Endodermal cell (in vitro differentiated cells): Measurements from ENCODE around the gene U2AF1L4. TPM values are rescaled to one million over a fixed set of nuclear protein-coding genes. Genes with fewer than 3 reads are reported as not detected.

Source experiments
- DNase-seq: peaks from one replicate; pipeline ENCODE4 v3.0.0-alpha.2; 2017
- H3K27ac ChIP-seq: 2 replicates; pipeline ENCODE4 v1.5.1; 2013; ENCODE audit warnings: mild to moderate bottlenecking, low read depth, low read length, moderate library complexity
- H3K27me3 ChIP-seq: 2 replicates; pipeline ENCODE4 v1.6.1; 2013; ENCODE audit warnings: mild to moderate bottlenecking, low read length, moderate library complexity; ENCODE audit not compliant: insufficient read depth, control insufficient read depth, poor library complexity, severe bottlenecking
- H3K36me3 ChIP-seq: 2 replicates; pipeline ENCODE4 v1.7.0; 2013; ENCODE audit warnings: mild to moderate bottlenecking, low read length, moderate library complexity; ENCODE audit not compliant: control insufficient read depth, insufficient read depth
- H3K4me1 ChIP-seq: one replicate; pipeline ENCODE4 v1.7.0; 2013; ENCODE audit warnings: low read length; ENCODE audit not compliant: control insufficient read depth, insufficient read depth
- H3K4me3 ChIP-seq: 2 replicates; pipeline ENCODE4 v1.5.1; 2013; ENCODE audit warnings: mild to moderate bottlenecking, low read length, moderate library complexity
- H3K9ac ChIP-seq: 2 replicates; pipeline ENCODE4 v1.6.1; 2013; ENCODE audit warnings: mild to moderate bottlenecking, low read length, moderate library complexity; ENCODE audit not compliant: poor library complexity, severe bottlenecking; ENCODE audit errors: extremely low read depth
- H3K9me3 ChIP-seq: 2 replicates; pipeline ENCODE4 v1.6.1; 2013; ENCODE audit warnings: mild to moderate bottlenecking, low read length, moderate library complexity; ENCODE audit not compliant: control insufficient read depth
- H3K27ac Mint-ChIP-seq: 2 replicates; pipeline ENCODE4 v1.8.0; 2020; ENCODE audit warnings: mixed read lengths
- H3K27me3 Mint-ChIP-seq: 2 replicates; pipeline ENCODE4 v1.8.0; 2021; ENCODE audit warnings: mild to moderate bottlenecking, mixed read lengths; ENCODE audit not compliant: insufficient read depth
- H3K36me3 Mint-ChIP-seq: 2 replicates; pipeline ENCODE4 v1.8.0; 2020; ENCODE audit warnings: low read depth, mixed read lengths
- H3K4me1 Mint-ChIP-seq: 2 replicates; pipeline ENCODE4 v1.8.0; 2020; ENCODE audit warnings: mixed read lengths
- H3K4me3 Mint-ChIP-seq: 2 replicates; pipeline ENCODE4 v1.8.0; 2020; ENCODE audit warnings: mild to moderate bottlenecking, moderate library complexity, mixed read lengths
- H3K9me3 Mint-ChIP-seq: 2 replicates; pipeline ENCODE4 v1.8.0; 2020; ENCODE audit warnings: mild to moderate bottlenecking, mixed read lengths
- WGBS, 2 experiments: methylation state at CpG; one replicate each; pipeline versions ENCODE4 v1.1.5 to v1.1.7; 2013; ENCODE audit warnings: missing lambda C conversion rate in 2 of 2, mixed read lengths in 1 of 2; ENCODE audit not compliant: insufficient coverage in 1 of 2, insufficient read length in 1 of 2; 5-methylcytosine and 5-hydroxymethylcytosine counted together
- total RNA-seq, 2 donors: library from RNA; stranded (reverse); fragmentation: NEBNext Ultra II Directional in 1 of 2; extraction: Animal tissue kit (Norgen Biotek cat#: 25700) in 1 of 2; gene quantifications; 2 replicates in 1 of 2; 3 replicates in 1 of 2; pipeline ENCODE4 v1.2.1, GENCODE V29; 2021
- TF ChIP-seq, protein P1 (sequence below): fragments of 200-600 bp; sonication (generic); conservative IDR thresholded peaks from 2 replicates; pipeline ENCODE4 v1.5.0; 2021; ENCODE audit warnings: antibody characterized with exemption, mild to moderate bottlenecking

U2AF1L4 gene
- total RNA-seq, 2 donors from 2014 or later: 17.3 to 23.2 TPM

GRCh38 chr19:35746087-35746462 lies 857 bp upstream of the U2AF1L4 start:
- no peak overlapping the region for H3K27ac ChIP-seq
- no peaks in the 10 kb centered on the region for H3K27me3 ChIP-seq
- H3K4me3 ChIP-seq: peak overlapping the region; percentile 98
- Mint-ChIP-seq H3K9me3 (no peaks in the 10 kb centered on the region), H3K27me3 (no peaks in the 10 kb centered on the region), H3K27ac (peak overlapping the region; percentile 100), H3K4me1 (peaks cover 10% of the 10 kb centered on the region), H3K4me3 (peak overlapping the region; percentile 82), H3K36me3 (peaks cover 9% of the 10 kb centered on the region)
- DNase-seq: no peak
- no peaks in the 10 kb centered on the region for H3K4me1 ChIP-seq
- H3K36me3 ChIP-seq: peaks cover 3% of the 10 kb centered on the region
- 4 to 24% methylated on average over 3 to 4 of the region's 4 CpGs for WGBS, 2 experiments
- H3K9me3 ChIP-seq: no peaks in the 10 kb centered on the region
- TF ChIP-seq, protein P1, sequence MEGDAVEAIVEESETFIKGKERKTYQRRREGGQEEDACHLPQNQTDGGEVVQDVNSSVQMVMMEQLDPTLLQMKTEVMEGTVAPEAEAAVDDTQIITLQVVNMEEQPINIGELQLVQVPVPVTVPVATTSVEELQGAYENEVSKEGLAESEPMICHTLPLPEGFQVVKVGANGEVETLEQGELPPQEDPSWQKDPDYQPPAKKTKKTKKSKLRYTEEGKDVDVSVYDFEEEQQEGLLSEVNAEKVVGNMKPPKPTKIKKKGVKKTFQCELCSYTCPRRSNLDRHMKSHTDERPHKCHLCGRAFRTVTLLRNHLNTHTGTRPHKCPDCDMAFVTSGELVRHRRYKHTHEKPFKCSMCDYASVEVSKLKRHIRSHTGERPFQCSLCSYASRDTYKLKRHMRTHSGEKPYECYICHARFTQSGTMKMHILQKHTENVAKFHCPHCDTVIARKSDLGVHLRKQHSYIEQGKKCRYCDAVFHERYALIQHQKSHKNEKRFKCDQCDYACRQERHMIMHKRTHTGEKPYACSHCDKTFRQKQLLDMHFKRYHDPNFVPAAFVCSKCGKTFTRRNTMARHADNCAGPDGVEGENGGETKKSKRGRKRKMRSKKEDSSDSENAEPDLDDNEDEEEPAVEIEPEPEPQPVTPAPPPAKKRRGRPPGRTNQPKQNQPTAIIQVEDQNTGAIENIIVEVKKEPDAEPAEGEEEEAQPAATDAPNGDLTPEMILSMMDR: no peak
- H3K9ac ChIP-seq: peak overlapping the region; percentile 99

- WGBS, 2 experiments: 6 to 10% methylated on average over 30 to 41 of the region's 41 CpGs
Measured at GRCh38 chr19:35744430-35745327, 539 bp downstream of the U2AF1L4 start.

GRCh38 chr19:35743640-35744429 lies 1.4 kb downstream of the U2AF1L4 start:
- Mint-ChIP-seq H3K4me1 (peaks cover 7% of the 10 kb centered on the region), H3K27me3 (no peaks in the 10 kb centered on the region), H3K27ac (peak overlapping the region; percentile 100), H3K4me3 (peak overlapping the region; percentile 82), H3K9me3 (no peaks in the 10 kb centered on the region), H3K36me3 (peaks cover 9% of the 10 kb centered on the region)
- no peak overlapping the region for H3K9ac ChIP-seq
- peaks cover 9% of the 10 kb centered on the region for H3K36me3 ChIP-seq
- peak overlapping the region; percentile 98 for H3K4me3 ChIP-seq
- DNase-seq: no peak
- TF ChIP-seq, protein P1: no peak
- H3K27me3 ChIP-seq: no peaks in the 10 kb centered on the region
- 93% methylated on average over 16 to 19 of the region's 19 CpGs for whole genome bisulfite sequencing, 2 experiments
- no peaks in the 10 kb centered on the region for H3K4me1 ChIP-seq
- H3K27ac ChIP-seq: no peak overlapping the region
- no peaks in the 10 kb centered on the region for H3K9me3 ChIP-seq

More at GRCh38 chr19:35744430-35745327, 539 bp downstream of the U2AF1L4 start:
- Mint-ChIP-seq H3K27ac (peak overlapping the region; percentile 100), H3K27me3 (no peaks in the 10 kb centered on the region), H3K36me3 (peaks cover 9% of the 10 kb centered on the region), H3K9me3 (no peaks in the 10 kb centered on the region), H3K4me3 (peak overlapping the region; percentile 82), H3K4me1 (peaks cover 10% of the 10 kb centered on the region)
- Histone ChIP-seq H3K9ac (peak overlapping the region; percentile 99), H3K27me3 (no peaks in the 10 kb centered on the region), H3K36me3 (peaks cover 3% of the 10 kb centered on the region), H3K4me3 (peak overlapping the region; percentile 98), H3K9me3 (no peaks in the 10 kb centered on the region), H3K4me1 (no peaks in the 10 kb centered on the region), H3K27ac (peak overlapping the region; percentile 99)
- DNase-seq: peak; percentile 98
- TF ChIP-seq, protein P1: peak; percentile 65
